SK-N-SH (cell line): Measurements from ENCODE around the gene MYH15. TPM values are rescaled to one million over a fixed set of nuclear protein-coding genes. Genes with fewer than 3 reads are reported as not detected.

Experiments used
- CTCF ChIA-PET: fragments of 300-600, 350-600 bp; formaldehyde crosslinking; extraction: SDS; loops from one replicate; lab custom pipeline; 2021; lab: Yijun Ruan, JAX
- POLR2A ChIA-PET: fragments of 350-600 bp; sonication (Branson Sonifier 250); formaldehyde crosslinking; extraction: SDS; loops from one replicate; lab custom pipeline; 2020; ENCODE audit warnings: antibody characterized with exemption, inconsistent platforms; lab: Yijun Ruan, JAX
- DNase-seq: peaks from one replicate; pipeline ENCODE4 v3.0.0; 2012
- H2AFZ ChIP-seq: fragments of 200-600 bp; sonication (generic); 2 replicates; pipeline ENCODE4 v1.8.1; 2016; ENCODE audit warnings: antibody characterized with exemption, mild to moderate bottlenecking, low read depth
- H3F3A ChIP-seq: fragments of 200-600 bp; sonication (generic); replicated peaks from 2 replicates; pipeline ENCODE3; 2016; ENCODE audit warnings: antibody characterized with exemption, mild to moderate bottlenecking; ENCODE audit not compliant: insufficient read depth
- H3K27ac ChIP-seq, 2 experiments: fragments of 200-500 bp in 1 of 2; fragments of 200-600 bp in 1 of 2; sonication (Bioruptor generic) in 1 of 2; sonication (generic), shearing (Covaris generic) in 1 of 2; 2 replicates each; pipeline versions ENCODE4 v1.5.1 to v1.6.1; 2014 to 2016; ENCODE audit warnings: low read depth in 2 of 2, inconsistent platforms in 1 of 2, low read length in 1 of 2, mild to moderate bottlenecking in 1 of 2, mixed read lengths in 1 of 2
- H3K27me3 ChIP-seq: fragments of 200-600 bp; sonication (generic), shearing (Covaris generic); 2 replicates; pipeline ENCODE4 v1.6.1; 2016; ENCODE audit warnings: mixed run types; ENCODE audit not compliant: insufficient read depth
- H3K36me3 ChIP-seq, 2 experiments: fragments of 200-500 bp in 1 of 2; fragments of 200-600 bp in 1 of 2; sonication (Bioruptor generic) in 1 of 2; sonication (generic) in 1 of 2; replicated peaks in 1 of 2; 2 replicates each; pipeline versions ENCODE3 to v1.5.1; 2014 to 2016; ENCODE audit warnings: low read length in 1 of 2, mild to moderate bottlenecking in 1 of 2; ENCODE audit not compliant: insufficient read depth in 2 of 2, control insufficient read depth in 1 of 2
- H3K4me1 ChIP-seq, 2 experiments: fragments of 200-500 bp in 1 of 2; fragments of 200-600 bp in 1 of 2; sonication (Bioruptor generic) in 1 of 2; sonication (generic), shearing (Covaris generic) in 1 of 2; 2 replicates each; pipeline versions ENCODE4 v1.5.1 to v1.6.1; 2014 to 2016; ENCODE audit warnings: low read depth in 1 of 2, low read length in 1 of 2, mixed run types in 1 of 2; ENCODE audit not compliant: insufficient read depth in 2 of 2, control insufficient read depth in 1 of 2
- H3K4me2 ChIP-seq: fragments of 200-600 bp; sonication (generic), shearing (Covaris generic); 2 replicates; pipeline ENCODE4 v1.6.1; 2017; ENCODE audit warnings: mixed run types
- H3K4me3 ChIP-seq, 2 experiments: fragments of 200-500 bp in 1 of 2; fragments of 200-600 bp in 1 of 2; sonication (Bioruptor generic) in 1 of 2; sonication (generic), shearing (Covaris generic) in 1 of 2; 2 replicates each; pipeline versions ENCODE4 v1.5.1 to v1.8.1; 2014 to 2016; ENCODE audit warnings: low read depth in 2 of 2, inconsistent platforms in 1 of 2, low read length in 1 of 2, mild to moderate bottlenecking in 1 of 2, mixed read lengths in 1 of 2, moderate library complexity in 1 of 2
- H3K79me2 ChIP-seq: fragments of 200-600 bp; sonication (generic); 2 replicates; pipeline ENCODE4 v1.8.1; 2017; ENCODE audit warnings: mild to moderate bottlenecking; ENCODE audit not compliant: insufficient read depth
- H3K9ac ChIP-seq: fragments of 200-600 bp; sonication (generic); 2 replicates; pipeline ENCODE4 v1.6.1; 2017; ENCODE audit warnings: mixed run types
- H3K9me2 ChIP-seq: fragments of 200-600 bp; sonication (generic); 2 replicates; pipeline ENCODE4 v1.6.1; 2017; ENCODE audit warnings: mixed run types
- H3K9me3 ChIP-seq: fragments of 200-600 bp; sonication (generic); 2 replicates; pipeline ENCODE4 v1.6.1; 2017; ENCODE audit warnings: mixed run types, mild to moderate bottlenecking, moderate library complexity
- H4K20me1 ChIP-seq: fragments of 200-600 bp; sonication (generic); 2 replicates; pipeline ENCODE4 v1.6.1; 2017; ENCODE audit warnings: mild to moderate bottlenecking, mixed run types; ENCODE audit not compliant: insufficient read depth
- CTCF ChIP-seq: fragments of 200-600 bp; sonication (generic); IDR thresholded peaks from 2 replicates; pipeline ENCODE4 v1.6.1; 2017; ENCODE audit warnings: antibody characterized with exemption, mild to moderate bottlenecking, moderate library complexity
- FOXJ3 ChIP-seq: sonication (generic); formaldehyde crosslinking; IDR thresholded peaks from 2 replicates; pipeline ENCODE4 v1.5.1; 2020; ENCODE audit warnings: mild to moderate bottlenecking, missing genetic modification reagents
- FOXM1 ChIP-seq: IDR thresholded peaks from 2 replicates; pipeline ENCODE4 v1.4.0; 2012; ENCODE audit warnings: low read depth, mild to moderate bottlenecking
- GABPA ChIP-seq: IDR thresholded peaks from 2 replicates; pipeline ENCODE4 v1.4.0; 2012; ENCODE audit warnings: low read depth, mild to moderate bottlenecking
- JUND ChIP-seq: IDR thresholded peaks from 2 replicates; pipeline ENCODE4 v1.4.0; 2012
- MEF2A ChIP-seq: IDR thresholded peaks from 2 replicates; pipeline ENCODE4 v1.4.0; 2012; ENCODE audit warnings: low read depth, borderline replicate concordance
- MXI1 ChIP-seq: IDR thresholded peaks from 2 replicates; pipeline ENCODE4 v1.6.1; 2012; ENCODE audit warnings: mild to moderate bottlenecking, low read depth, low read length, improper control_type of control experiment
- PBX3 ChIP-seq: IDR thresholded peaks from 2 replicates; pipeline ENCODE4; 2012
- REST ChIP-seq: IDR thresholded peaks from 2 replicates; pipeline ENCODE4 v1.6.1; 2012; ENCODE audit warnings: mild to moderate bottlenecking, low read depth, low read length, moderate library complexity
- RXRA ChIP-seq: IDR thresholded peaks from 2 replicates; pipeline ENCODE4 v1.4.0; 2012; ENCODE audit warnings: low read depth, mild to moderate bottlenecking, borderline replicate concordance
- SIN3A ChIP-seq: IDR thresholded peaks from 2 replicates; pipeline ENCODE4 v1.6.1; 2012; ENCODE audit warnings: low read depth, mild to moderate bottlenecking, low read length, moderate library complexity, borderline replicate concordance
- TCF12 ChIP-seq: IDR thresholded peaks from 2 replicates; pipeline ENCODE4 v1.4.0; 2012
- USF2 ChIP-seq: fragments of 150-350 bp; IDR thresholded peaks from 2 replicates; pipeline ENCODE4 v1.6.1; 2017; ENCODE audit warnings: antibody characterized with exemption, low read length, low read depth, borderline replicate concordance
- whole genome bisulfite sequencing: methylation state at CpG from one replicate; pipeline ENCODE4 v1.1.6; 2017; ENCODE audit warnings: low lambda C conversion rate; 5-methylcytosine and 5-hydroxymethylcytosine counted together
- polyA plus RNA-seq, 3 experiments: library from polyadenylated mRNA; depleted of rRNA; stranded (reverse); fragments of >200 nt; gene quantifications; 2 replicates each; pipeline ENCODE4 v1.2.3, GENCODE V29; 2012

The MYH15 gene
- polyA plus RNA-seq, 1 of the 3 experiments (the other 2 are of a cell fraction) = 2.1 TPM

- POLR2A ChIA-PET = no interaction called here
- Histone ChIP-seq H4K20me1 (no peaks in the 10 kb centered on the region), H3K27me3 (no peaks in the 10 kb centered on the region), H2AFZ (no peak overlapping the region), H3K36me3 (no peaks in the 10 kb centered on the region), H3F3A (peaks cover 18% of the 10 kb centered on the region), H3K4me3 (no peak overlapping the region), H3K9me3 (no peaks in the 10 kb centered on the region), H3K4me1 (peaks cover 11 to 18% of the 10 kb centered on the region in 2 experiments), H3K79me2 (no peaks in the 10 kb centered on the region), H3K27ac (no peak overlapping the region), H3K9ac (no peak overlapping the region), H3K4me2 (no peak overlapping the region), H3K9me2 (no peaks in the 10 kb centered on the region)
- TF ChIP-seq RXRA (no peak), USF2 (no peak), REST (no peak), CTCF (no peak), TCF12 (no peak), MXI1 (no peak), FOXM1 (no peak), FOXJ3 (CRISPR knock-in tag) (no peak), MEF2A (no peak), GABPA (no peak), JUND (no peak), SIN3A (no peak), PBX3 (no peak)
- no peak for DNase-seq
- CTCF ChIA-PET = interaction anchor here (1.0 to 11.8 kb wide), 5 partner anchors 14 to 424 kb away, joined by 3 to 233 read pairs (median 20); no protein-coding TSS in a partner anchor
- WGBS = 87% methylated on average over 3 of the region's 3 CpGs
Measured at GRCh38 chr3:108491456-108491855, 18.9 kb downstream of the MYH15 start.
